UCSD-AML1 (cell line): Measurements from ENCODE around the gene TBX20.
"Not testable (repeated sequence)": the region's sequence is repeated elsewhere in the genome, so short reads cannot be mapped to it uniquely, and the experiment has no call there.

Experiments used
- DNase-seq: peaks from one replicate; lab custom pipeline; 2025; ENCODE audit not compliant: unreplicated experiment; lab: John Stamatoyannopoulos, UW

The TBX20 gene

GRCh38 chr7:35167158-35167557, 86.7 kb downstream of the TBX20 start:
- DNase-seq = not testable (repeated sequence)

DNA sequence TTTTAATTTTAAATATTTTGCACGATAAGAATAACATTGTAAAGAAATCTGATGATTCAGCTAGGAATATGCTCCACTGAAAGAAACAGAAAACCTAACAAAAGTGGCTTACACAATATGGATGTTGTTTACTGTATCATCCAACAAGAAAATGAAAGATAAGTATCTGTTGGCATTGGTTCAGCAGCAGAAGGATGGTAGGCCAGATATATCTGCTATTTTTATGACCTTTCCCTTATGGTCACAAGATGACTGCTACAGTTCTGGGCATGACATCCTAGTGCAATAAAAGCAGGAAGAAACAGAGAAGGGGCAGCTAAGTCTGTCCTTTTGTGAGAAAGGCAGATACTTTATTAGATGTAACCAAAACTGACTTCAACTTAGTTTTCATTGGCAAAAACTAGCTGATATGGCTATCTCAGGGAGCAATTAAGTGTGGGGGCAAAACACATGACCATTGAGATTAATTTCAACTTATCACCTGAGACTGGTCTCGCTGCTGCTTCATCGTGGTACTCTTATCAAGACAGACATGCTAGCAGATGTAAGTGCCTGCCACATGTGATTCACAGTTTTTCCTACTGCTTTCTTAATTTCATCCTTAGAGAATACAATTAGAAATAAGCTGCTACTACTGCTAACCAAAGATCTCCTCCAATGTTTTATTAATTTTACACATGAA, 92.7 kb downstream of the TBX20 start:
- not testable (repeated sequence) for DNase-seq
